T-helper 1 cell (primary cell): ENCODE results near the gene BTBD8.

Source experiments
- DNase-seq, 5 donors: peaks; one replicate each; pipeline ENCODE4 v3.0.0-alpha.2; 2012 to 2020

Gene BTBD8

GRCh38 chr1:92094090-92094489, 13.9 kb downstream of the BTBD8 start:
- no peak for DNase-seq

- no peak for DNase-seq
Observed at GRCh38 chr1:92094595-92094994, 14.4 kb downstream of the BTBD8 start.

- DNase-seq: no peak
Observed at GRCh38 chr1:92095874-92096273, 15.7 kb downstream of the BTBD8 start.

DNA sequence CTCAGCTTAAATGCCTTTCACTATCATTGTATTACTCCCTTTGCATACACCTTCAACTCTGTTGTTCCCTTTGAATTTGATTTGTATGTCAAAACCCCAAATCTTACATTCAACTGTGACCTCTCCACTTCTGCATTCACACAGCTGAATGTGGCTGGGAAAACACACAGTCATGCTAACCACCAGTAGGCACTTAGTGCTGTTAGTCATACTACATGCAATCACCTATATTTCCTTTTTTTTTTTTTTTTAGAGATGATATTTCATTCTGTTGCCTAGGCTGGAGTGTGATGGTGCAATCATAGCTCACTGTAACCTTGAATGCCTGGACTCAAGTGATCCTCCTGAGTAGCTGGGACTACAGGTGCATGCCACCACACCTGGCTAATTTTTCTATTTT, 16.2 kb downstream of the BTBD8 start:
- no peak for DNase-seq

DNA sequence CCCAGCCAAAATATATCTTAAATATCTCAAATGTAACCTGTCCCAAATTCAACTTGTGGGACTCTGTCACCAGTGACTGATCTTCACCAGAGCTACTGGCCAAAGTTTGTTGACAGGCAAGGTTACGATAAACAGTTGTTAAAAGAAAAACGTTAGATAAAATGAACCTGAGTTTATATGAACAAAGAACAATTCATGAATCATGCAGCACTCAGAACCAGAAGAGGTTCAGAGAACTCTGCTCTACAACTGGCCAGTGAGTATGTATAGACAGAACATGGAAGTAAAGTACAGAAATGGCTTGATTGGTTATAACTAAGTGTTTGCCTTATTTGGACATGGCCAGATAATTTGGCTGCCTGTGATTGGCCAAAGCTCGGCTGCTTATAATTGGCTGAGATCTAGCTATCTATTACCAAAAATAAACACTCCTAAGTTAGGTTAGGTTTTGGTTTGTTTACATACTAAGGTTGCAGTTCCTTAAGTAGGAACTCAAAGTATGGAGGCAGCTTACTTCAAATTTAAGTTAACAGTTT, 25.5 kb downstream of the BTBD8 start:
- no peak for DNase-seq

- DNase-seq: no peak
Observed at GRCh38 chr1:92108631-92109030, 28.5 kb downstream of the BTBD8 start.

- DNase-seq: peak in 1 of 5 donors; percentile 32
Observed at GRCh38 chr1:92117526-92117925, 37.4 kb downstream of the BTBD8 start.

DNA sequence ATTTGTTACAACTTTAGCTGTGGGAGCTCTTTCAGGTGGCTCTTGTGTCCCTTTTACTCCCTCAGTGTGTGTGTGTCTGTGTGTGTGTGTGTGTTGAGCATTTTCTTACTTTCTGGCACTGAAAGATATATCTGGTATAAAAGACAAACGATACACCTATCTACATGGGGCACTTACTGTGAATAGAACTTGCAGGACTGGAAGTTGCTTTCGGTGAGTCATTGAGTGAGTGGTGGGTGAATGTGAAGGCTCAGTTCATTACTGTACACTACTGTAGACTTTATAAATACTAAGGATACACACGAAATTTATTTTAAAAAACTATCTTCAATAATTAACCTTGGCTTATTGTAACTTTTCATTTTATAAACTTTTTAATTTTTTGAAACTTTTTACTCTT, 38.7 kb downstream of the BTBD8 start:
- DNase-seq: no peak

GRCh38 chr1:92123868-92124267, 43.7 kb downstream of the BTBD8 start:
- peak in 1 of 5 donors; percentile 44 for DNase-seq

DNA sequence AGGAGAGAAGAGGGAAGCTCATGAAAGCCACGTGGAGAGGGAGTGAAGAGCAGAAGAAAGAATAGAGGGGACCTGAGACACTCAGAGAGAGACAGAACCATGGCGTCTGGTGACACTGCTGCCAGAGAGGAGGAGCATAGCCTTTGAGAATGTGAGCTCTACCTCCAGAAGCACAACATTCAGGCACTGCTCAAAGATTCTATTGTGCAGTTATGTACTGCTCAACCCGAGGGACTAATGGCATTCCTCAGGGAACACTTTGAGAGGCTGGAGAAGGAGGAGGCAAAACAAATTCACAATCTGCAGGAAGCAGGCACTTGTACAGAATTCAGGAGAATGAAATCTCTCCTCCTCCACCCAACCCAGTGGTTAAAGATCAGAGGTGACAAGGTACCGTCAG, 45.1 kb downstream of the BTBD8 start:
- DNase-seq: no peak

DNA sequence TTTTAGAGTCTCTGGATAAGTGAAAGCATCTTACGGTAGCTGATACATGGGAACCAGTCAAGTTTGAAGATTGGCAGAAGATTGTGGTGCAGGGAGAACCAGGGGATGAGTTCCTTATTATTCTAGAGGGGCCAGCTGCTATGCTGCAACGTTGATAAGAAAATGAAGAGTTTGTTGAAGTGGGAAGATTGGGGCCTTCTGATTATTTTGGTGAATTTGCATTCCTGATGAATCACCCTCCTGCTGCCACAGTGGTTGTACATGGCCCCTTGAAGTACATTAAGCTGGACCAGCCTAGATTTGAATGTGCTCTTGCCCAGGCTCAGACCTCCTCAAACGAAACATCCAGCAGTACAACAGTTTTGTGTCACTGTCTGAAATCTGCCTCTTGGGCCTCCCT, 45.9 kb downstream of the BTBD8 start:
- no peak for DNase-seq

GRCh38 chr1:92134331-92134730, 54.2 kb downstream of the BTBD8 start:
- no peak for DNase-seq

GRCh38 chr1:92136341-92136740, 56.2 kb downstream of the BTBD8 start:
- DNase-seq: no peak

GRCh38 chr1:92154934-92155333, 74.8 kb downstream of the BTBD8 start:
- no peak for DNase-seq

DNA sequence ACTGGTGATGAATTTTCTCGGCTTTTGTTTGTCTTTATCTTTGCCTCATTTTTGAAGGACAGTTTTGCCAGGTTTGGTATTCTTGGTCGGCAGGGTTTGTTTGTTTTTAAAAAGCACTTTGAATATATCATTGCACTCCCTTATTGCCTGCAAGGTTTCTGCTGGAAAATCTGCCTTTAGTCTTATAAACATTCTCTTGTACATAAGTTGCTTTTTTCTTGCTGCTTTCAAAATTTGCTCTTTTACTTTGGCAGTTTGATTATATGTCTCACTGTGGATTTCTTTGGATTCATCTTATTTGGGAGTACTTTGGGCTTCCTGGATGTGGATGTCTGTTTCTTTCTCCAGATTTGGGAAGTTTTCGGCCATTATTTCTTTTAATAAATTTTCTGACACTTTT, 79.4 kb downstream of the BTBD8 start:
- no peak for DNase-seq

DNA sequence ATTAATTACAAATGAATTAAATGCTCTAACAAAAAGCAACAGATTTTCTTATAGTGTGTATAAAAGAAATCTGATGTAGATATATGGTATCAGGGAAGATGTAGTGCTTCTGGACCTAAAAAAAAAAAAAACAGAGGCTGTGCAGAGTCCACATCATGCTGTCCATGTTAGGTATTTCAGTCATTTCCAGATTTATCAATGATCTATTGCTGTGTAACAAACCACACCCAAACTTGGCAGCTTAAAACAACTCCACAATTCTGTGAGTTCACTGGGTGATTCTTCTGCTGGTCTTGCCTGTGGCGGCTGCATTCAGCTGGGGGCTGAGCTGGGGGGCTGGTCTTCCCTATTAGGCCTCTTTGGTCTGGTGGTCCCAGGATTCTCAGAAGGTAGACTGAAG, 85.2 kb downstream of the BTBD8 start:
- DNase-seq: no peak

DNA sequence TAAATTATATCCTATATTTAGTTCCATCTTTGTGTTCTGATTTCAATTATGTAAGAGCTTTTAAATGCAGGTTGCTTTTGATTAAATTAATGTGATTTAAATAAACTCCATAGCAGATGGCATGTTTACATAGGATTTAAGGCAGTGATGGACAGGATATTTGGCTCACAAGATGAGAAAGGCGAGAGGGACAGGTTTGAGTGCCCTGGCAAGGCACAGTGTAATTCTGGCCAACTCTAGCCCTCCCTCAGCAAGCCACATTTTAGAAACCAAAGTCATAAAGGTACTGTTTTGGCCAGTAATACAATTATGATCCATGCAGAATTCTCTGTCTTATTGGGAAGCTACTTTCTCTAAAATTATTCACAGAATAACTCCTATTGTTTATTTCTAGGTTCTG, 87.0 kb downstream of the BTBD8 start:
- no peak for DNase-seq

- no peak for DNase-seq
Observed at GRCh38 chr1:92168657-92169056, 88.5 kb downstream of the BTBD8 start.

GRCh38 chr1:92169214-92170005, 89.3 kb downstream of the BTBD8 start:
- DNase-seq: no peak

GRCh38 chr1:92184632-92185031, 104.5 kb downstream of the BTBD8 start:
- no peak for DNase-seq

DNA sequence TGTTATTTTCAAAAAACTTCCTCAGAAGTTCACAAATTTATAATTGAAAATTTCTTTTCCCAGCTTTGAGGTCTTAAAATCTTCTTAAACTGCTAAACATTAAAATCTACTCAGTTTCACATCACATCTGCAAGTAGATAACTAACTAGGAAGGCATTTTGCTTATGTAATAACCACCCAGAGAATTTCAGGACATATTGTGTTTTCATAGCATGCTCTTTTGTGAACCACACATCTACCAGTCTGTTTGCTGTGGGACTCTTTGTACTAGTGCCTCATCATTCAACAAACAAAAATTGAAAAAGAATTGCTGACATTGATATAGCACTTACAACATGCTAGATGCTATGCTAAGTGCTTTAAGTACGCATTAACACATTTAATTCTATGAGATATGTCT, 105.9 kb downstream of the BTBD8 start:
- DNase-seq: no peak

GRCh38 chr1:92188436-92189255, 108.5 kb downstream of the BTBD8 start:
- no peak for DNase-seq

- DNase-seq: no peak
Observed at GRCh38 chr1:92191726-92192125, 111.6 kb downstream of the BTBD8 start.

DNA sequence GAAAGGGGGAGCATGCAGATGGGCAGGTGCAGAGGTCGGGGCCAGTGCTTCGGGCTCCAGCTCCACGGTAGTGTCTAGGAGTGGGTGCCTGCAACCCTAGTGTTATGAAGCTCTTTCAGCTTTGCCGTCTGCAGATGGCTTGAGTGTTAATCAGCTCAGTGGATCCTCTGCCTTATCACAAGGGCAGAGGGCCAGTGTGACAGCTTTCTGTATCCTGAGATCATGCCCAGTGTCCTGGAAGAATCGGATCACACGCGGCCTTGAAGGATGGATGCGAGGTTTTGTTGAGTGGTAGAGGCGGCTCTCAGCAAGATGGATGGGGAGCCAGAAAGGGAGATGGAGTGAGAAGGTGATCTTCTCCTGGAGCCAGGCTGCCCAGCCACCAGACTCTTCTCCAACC, 112.1 kb downstream of the BTBD8 start:
- no peak for DNase-seq
